ENCODE measurements around the gene RAD50.
"Not testable (repeated sequence)": the region's sequence is repeated elsewhere in the genome, so short reads cannot be mapped to it uniquely, and the experiment has no call there.

RAD50 gene

GRCh38 chr5:132540149-132540548 lies 16.6 kb upstream of the RAD50 start:
- Histone ChIP-seq H3K27me3 (replicated peaks) (peaks cover 8% of the 10 kb centered on the region), H3K4me3 (ENCODE audit: low read depth, low read length) (no peak overlapping the region), H3K36me3 (replicated peaks) (no peaks in the 10 kb centered on the region), H3K27ac (no peak overlapping the region)
- in situ Hi-C loops (cut with HindIII; ENCODE audit: low pct_ligation_motif_present, low sequenced_read_pairs) = no loop called here
- no peak for DNase-seq
- no peak for TF ChIP-seq CTCF (IDR thresholded peaks at IDR 0.05; ENCODE audit: low read depth, low read length, missing control alignments)

- H3K36me3 ChIP-seq (replicated peaks) = no peaks in the 10 kb centered on the region
- no peak overlapping the region for H3K4me3 ChIP-seq (ENCODE audit: low read depth, low read length)
- H3K27me3 ChIP-seq (replicated peaks) = peaks cover 6% of the 10 kb centered on the region
- H3K27ac ChIP-seq = no peak overlapping the region
- DNase-seq = no peak
- in situ Hi-C loops (cut with HindIII; ENCODE audit: low pct_ligation_motif_present, low sequenced_read_pairs) = no loop called here
- no peak for TF ChIP-seq CTCF (IDR thresholded peaks at IDR 0.05; ENCODE audit: low read depth, low read length, missing control alignments)
These were observed 16.0 kb upstream of the RAD50 start for GRCh38 chr5:132540764-132541163.

- no peaks in the 10 kb centered on the region for H3K27me3 ChIP-seq (replicated peaks)
- in situ Hi-C loops (cut with HindIII; ENCODE audit: low pct_ligation_motif_present, low sequenced_read_pairs) = no loop called here
- H3K27ac ChIP-seq = no peak within 1 kb of the TSS
- no peak within 1 kb of the TSS for H3K4me3 ChIP-seq (ENCODE audit: low read depth, low read length)
- no peaks in the 10 kb centered on the region for H3K36me3 ChIP-seq (replicated peaks)
- DNase-seq = no peak
- no peak for TF ChIP-seq CTCF (IDR thresholded peaks at IDR 0.05; ENCODE audit: low read depth, low read length, missing control alignments)
These were observed 13.1 kb upstream of the RAD50 start, which contains the start of gene IL5 for GRCh38 chr5:132543472-132544201. Gene IL5 (minus strand): TSS chr5:132543522. CDS start chr5:132543478, 44 bp downstream.

GRCh38 chr5:132546108-132546507 lies 10.7 kb upstream of the RAD50 start:
- Histone ChIP-seq H3K27me3 (replicated peaks) (no peaks in the 10 kb centered on the region), H3K36me3 (replicated peaks) (no peaks in the 10 kb centered on the region), H3K27ac (no peak overlapping the region), H3K4me3 (ENCODE audit: low read depth, low read length) (no peak overlapping the region)
- TF ChIP-seq CTCF (IDR thresholded peaks at IDR 0.05; ENCODE audit: low read depth, low read length, missing control alignments) = no peak
- DNase-seq = no peak
- in situ Hi-C loops (cut with HindIII; ENCODE audit: low pct_ligation_motif_present, low sequenced_read_pairs) = no loop called here

- no peak for DNase-seq
- Histone ChIP-seq H3K36me3 (replicated peaks) (no peaks in the 10 kb centered on the region), H3K4me3 (ENCODE audit: low read depth, low read length) (no peak overlapping the region), H3K27ac (no peak overlapping the region), H3K27me3 (replicated peaks) (no peaks in the 10 kb centered on the region)
- TF ChIP-seq CTCF (IDR thresholded peaks at IDR 0.05; ENCODE audit: low read depth, low read length, missing control alignments) = no peak
- in situ Hi-C loops (cut with HindIII; ENCODE audit: low pct_ligation_motif_present, low sequenced_read_pairs) = no loop called here
These were observed 9.5 kb upstream of the RAD50 start for GRCh38 chr5:132547269-132547668.

- H3K4me3 ChIP-seq (ENCODE audit: low read depth, low read length); H3K27me3 ChIP-seq (replicated peaks); DNase-seq; in situ Hi-C loops (cut with HindIII; ENCODE audit: low pct_ligation_motif_present, low sequenced_read_pairs); H3K27ac ChIP-seq; H3K36me3 ChIP-seq (replicated peaks): not testable (repeated sequence)
These were observed 7.9 kb upstream of the RAD50 start for GRCh38 chr5:132548834-132549233.
